ENCODE data around the gene IGF1R. TPM values are rescaled to one million over a fixed set of nuclear protein-coding genes. Genes with fewer than 3 reads are reported as not detected.

The IGF1R gene
- total and polyA plus RNA-seq, 8 donors: 8.1 to 50.3 (median 36.0) TPM

DNA sequence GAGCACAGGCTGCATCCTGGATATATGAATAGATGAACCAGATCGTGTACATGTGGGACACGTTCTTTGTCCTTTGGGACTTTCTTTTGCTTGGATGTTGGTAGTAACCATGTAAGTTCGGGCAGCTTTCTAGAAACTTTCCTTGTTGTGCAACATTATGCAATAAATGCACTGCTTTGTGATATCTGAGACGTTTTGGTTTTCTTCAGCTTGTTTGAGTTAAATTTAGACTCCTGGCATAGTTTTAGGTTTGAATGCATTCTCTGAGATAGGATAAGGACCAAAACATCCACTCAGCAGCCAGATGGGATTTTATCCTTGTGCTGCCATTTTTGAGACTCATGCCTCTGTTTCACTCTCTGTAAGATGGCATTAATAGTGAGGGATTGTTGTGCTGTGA, 158.9 kb downstream of the IGF1R start:
- Histone ChIP-seq H3K36me3 (no peaks in the 10 kb centered on the region), H3K4me1 (peaks cover 0 to 22% (median 20%) of the 10 kb centered on the region in 3 donors), H3K27ac (no peak overlapping the region), H3K4me3 (no peak overlapping the region), H3K27me3 (no peaks in the 10 kb centered on the region), H3K9me3 (no peaks in the 10 kb centered on the region)
- 62 to 69% methylated on average over 4 of the region's 4 CpGs for WGBS, 2 donors
- DNase-seq (no peak), ATAC-seq (no peak), FAIRE-seq (no peak)
- TF ChIP-seq, protein P1, sequence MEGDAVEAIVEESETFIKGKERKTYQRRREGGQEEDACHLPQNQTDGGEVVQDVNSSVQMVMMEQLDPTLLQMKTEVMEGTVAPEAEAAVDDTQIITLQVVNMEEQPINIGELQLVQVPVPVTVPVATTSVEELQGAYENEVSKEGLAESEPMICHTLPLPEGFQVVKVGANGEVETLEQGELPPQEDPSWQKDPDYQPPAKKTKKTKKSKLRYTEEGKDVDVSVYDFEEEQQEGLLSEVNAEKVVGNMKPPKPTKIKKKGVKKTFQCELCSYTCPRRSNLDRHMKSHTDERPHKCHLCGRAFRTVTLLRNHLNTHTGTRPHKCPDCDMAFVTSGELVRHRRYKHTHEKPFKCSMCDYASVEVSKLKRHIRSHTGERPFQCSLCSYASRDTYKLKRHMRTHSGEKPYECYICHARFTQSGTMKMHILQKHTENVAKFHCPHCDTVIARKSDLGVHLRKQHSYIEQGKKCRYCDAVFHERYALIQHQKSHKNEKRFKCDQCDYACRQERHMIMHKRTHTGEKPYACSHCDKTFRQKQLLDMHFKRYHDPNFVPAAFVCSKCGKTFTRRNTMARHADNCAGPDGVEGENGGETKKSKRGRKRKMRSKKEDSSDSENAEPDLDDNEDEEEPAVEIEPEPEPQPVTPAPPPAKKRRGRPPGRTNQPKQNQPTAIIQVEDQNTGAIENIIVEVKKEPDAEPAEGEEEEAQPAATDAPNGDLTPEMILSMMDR (IDR thresholded peaks at IDR 0.05): no peak
- intact Hi-C loops (cut with DNase I): no loop called here

- DNase-seq (peak in 4 of 6 donors; percentile 55 to 75 (median 64)), FAIRE-seq (no peak), ATAC-seq (peak; percentile 50 to 72 (median 62))
- no peak overlapping the region for H3K27ac ChIP-seq
- TF ChIP-seq, protein P1 (IDR thresholded peaks at IDR 0.05): no peak
- intact Hi-C loops (cut with DNase I): no loop called here
- no peaks in the 10 kb centered on the region for H3K27me3 ChIP-seq
- peaks cover 0 to 25% (median 22%) of the 10 kb centered on the region in 3 donors for H3K4me1 ChIP-seq
- no peaks in the 10 kb centered on the region for H3K9me3 ChIP-seq
- H3K36me3 ChIP-seq: no peaks in the 10 kb centered on the region
- H3K4me3 ChIP-seq: no peak overlapping the region
- WGBS, 2 donors: 39 to 53% methylated on average over 11 of the region's 11 CpGs
Measured at GRCh38 chr15:98809273-98809672, 160.9 kb downstream of the IGF1R start.

- no peak overlapping the region for H3K27ac ChIP-seq
- H3K9me3 ChIP-seq: no peaks in the 10 kb centered on the region
- 33 to 35% methylated on average over 8 of the region's 8 CpGs for WGBS, 2 donors
- ATAC-seq (peak; percentile 23 to 64 (median 42)), DNase-seq (no peak), FAIRE-seq (no peak)
- H3K4me3 ChIP-seq: no peak overlapping the region
- H3K27me3 ChIP-seq: no peaks in the 10 kb centered on the region
- H3K36me3 ChIP-seq: no peaks in the 10 kb centered on the region
- intact Hi-C loops (cut with DNase I): no loop called here
- H3K4me1 ChIP-seq: peaks cover 0 to 14% (median 5%) of the 10 kb centered on the region in 3 donors
- TF ChIP-seq, protein P1 (IDR thresholded peaks at IDR 0.05): no peak
Measured at GRCh38 chr15:98812716-98813446, 164.5 kb downstream of the IGF1R start.

GRCh38 chr15:98813951-98814350, 165.6 kb downstream of the IGF1R start:
- Histone ChIP-seq H3K36me3 (no peaks in the 10 kb centered on the region), H3K9me3 (no peaks in the 10 kb centered on the region), H3K27me3 (no peaks in the 10 kb centered on the region), H3K4me1 (peaks cover 0 to 14% (median 3%) of the 10 kb centered on the region in 3 donors), H3K27ac (no peak overlapping the region), H3K4me3 (no peak overlapping the region)
- 94% methylated on average over 4 of the region's 4 CpGs for WGBS, 2 donors
- FAIRE-seq (no peak), DNase-seq (no peak), ATAC-seq (no peak)
- TF ChIP-seq, protein P1 (IDR thresholded peaks at IDR 0.05): no peak
- intact Hi-C loops (cut with DNase I): no loop called here

GRCh38 chr15:98815207-98815606, 166.9 kb downstream of the IGF1R start:
- 79 to 80% methylated on average over 5 of the region's 5 CpGs for WGBS, 2 donors
- H3K27ac ChIP-seq: peak overlapping the region in 1 of 4 donors; percentile 17
- intact Hi-C loops (cut with DNase I): no loop called here
- H3K27me3 ChIP-seq: no peaks in the 10 kb centered on the region
- TF ChIP-seq, protein P1 (IDR thresholded peaks at IDR 0.05): no peak
- H3K9me3 ChIP-seq: no peaks in the 10 kb centered on the region
- H3K36me3 ChIP-seq: no peaks in the 10 kb centered on the region
- no peak overlapping the region for H3K4me3 ChIP-seq
- H3K4me1 ChIP-seq: peaks cover 0 to 6% (median 0%) of the 10 kb centered on the region in 3 donors
- peak in 3 of 4 donors; percentile 18 to 73 (median 66) for ATAC-seq
- DNase-seq: no peak
- FAIRE-seq: no peak

Measured in pancreas (tissue), 10 donors.